C4-2B (cell line): ENCODE data around the gene CAVIN2.

Experiments
- H3K27ac ChIP-seq: fragments of 450-650 bp; 2 replicates; pipeline ENCODE4 v1.5.1; 2017
- CTCF ChIP-seq: fragments of 450-650 bp; conservative IDR thresholded peaks from 2 replicates; pipeline ENCODE4 v1.5.1; 2017; ENCODE audit warnings: mild to moderate bottlenecking
- ZFX ChIP-seq: fragments of 450-650 bp; IDR thresholded peaks from 2 replicates; pipeline ENCODE4 v1.6.1; 2017

CAVIN2 gene

GRCh38 chr2:191803007-191803406 lies 43.9 kb downstream of the CAVIN2 start:
- no peak overlapping the region for H3K27ac ChIP-seq
- TF ChIP-seq ZFX = no peak
- TF ChIP-seq CTCF = no peak

DNA sequence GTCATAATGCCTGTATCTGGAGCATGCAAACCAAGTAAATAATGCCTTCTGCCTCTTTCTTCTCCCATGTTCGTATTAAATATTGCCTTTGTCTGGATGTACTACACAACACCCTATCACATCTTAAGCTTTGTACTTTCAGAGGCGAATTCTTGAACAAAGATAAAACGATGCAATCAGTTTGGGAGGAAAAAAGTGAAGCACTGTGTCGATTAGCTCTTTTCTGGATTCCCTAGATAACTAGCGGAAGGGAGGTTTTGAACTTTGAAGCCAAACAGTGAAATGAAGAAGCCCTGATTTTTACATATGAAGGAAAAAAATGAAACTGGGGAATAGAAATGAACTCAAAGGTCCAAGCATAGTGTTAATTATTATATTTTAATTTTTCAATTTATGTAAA lies 44.7 kb downstream of the CAVIN2 start:
- no peak overlapping the region for H3K27ac ChIP-seq
- TF ChIP-seq CTCF (no peak), ZFX (no peak)

DNA sequence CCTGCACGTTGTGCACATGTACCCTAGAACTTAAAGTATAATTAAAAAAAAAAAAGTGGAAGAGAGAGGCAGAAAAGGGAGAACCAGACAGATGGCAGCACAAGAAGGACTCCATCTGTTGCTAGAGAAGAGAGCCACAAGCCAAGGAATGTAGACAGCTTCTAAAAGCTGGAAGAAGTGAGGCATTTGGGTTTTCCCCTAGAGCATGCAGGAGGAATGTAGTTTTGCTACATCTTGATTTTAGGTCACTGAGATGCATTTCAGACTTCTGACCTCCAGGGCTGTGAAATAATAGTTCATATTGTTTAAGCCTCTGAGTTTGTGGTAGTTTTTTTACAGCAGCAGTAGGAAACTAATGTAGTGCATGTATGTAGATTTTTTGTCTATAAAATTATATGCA lies 46.0 kb downstream of the CAVIN2 start:
- TF ChIP-seq CTCF = no peak
- no peak overlapping the region for H3K27ac ChIP-seq

GRCh38 chr2:191799526-191799925 lies 47.4 kb downstream of the CAVIN2 start:
- H3K27ac ChIP-seq = no peak overlapping the region
- TF ChIP-seq CTCF = no peak

DNA sequence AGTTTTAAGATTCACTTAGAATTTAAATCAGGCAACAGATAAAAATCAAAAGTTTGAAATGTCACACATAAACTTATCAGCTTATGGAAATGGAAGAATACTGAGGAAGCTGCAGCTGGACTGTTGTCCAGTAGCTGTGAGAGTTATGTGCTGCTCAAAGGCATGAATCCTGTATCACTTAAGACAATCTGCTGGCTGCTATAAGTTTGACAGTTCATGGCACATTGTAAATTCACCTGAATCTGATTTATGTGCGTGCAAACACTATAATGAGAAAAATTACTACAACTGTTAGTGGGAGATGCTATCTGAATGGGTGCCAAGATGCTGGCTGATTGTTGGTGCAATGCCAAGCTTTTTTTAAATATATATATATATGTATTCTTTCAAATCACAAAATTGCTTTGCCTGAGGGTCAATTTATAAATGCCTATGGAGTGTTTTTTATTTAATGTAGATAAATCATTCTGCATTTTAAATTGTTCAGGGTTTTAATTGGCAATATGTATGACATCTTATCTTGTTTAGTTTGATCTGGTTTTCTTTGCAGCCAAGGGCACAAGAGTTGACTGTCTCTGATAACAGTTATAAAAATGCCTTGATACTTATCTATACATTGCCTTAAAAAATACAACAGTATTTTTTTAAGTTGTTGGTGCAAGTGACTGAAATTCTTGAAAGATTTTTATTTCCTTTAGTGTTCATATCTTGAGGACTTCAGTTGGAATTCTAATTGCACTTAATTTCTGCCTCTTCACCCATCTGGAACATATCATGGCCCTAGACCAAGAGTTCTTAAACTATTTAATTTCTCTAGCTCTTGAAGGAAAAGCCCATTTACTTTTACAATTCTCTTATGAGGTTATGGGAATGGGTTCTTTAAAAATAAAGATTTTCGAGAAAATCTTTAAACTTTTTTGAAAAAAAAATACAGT lies 48.7 kb downstream of the CAVIN2 start:
- no peak overlapping the region for H3K27ac ChIP-seq

DNA sequence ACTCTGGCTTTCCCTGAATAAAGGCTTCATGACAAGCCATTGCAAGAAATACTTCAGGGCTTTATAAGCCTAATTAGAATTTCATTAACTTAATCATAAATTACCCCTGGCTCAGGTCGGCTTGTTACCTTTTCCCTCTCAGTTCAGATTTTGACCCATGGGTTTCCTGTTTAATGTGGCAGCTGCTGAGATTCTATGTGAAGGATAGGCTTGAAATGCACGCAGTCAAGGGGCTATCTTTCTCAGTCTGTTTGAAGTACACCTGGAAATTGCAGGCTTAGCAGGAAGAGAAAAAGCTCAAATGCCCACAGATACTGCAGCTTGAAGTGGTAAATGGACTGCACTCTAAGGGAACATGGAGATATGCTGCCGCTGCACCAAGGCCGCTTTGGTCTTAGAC lies 49.4 kb downstream of the CAVIN2 start:
- TF ChIP-seq ZFX = no peak
- no peak for TF ChIP-seq CTCF
- H3K27ac ChIP-seq = no peak overlapping the region

More for the DNA sequence above, 48.7 kb downstream of the CAVIN2 start:
- no peak for TF ChIP-seq CTCF
- TF ChIP-seq ZFX = no peak

DNA sequence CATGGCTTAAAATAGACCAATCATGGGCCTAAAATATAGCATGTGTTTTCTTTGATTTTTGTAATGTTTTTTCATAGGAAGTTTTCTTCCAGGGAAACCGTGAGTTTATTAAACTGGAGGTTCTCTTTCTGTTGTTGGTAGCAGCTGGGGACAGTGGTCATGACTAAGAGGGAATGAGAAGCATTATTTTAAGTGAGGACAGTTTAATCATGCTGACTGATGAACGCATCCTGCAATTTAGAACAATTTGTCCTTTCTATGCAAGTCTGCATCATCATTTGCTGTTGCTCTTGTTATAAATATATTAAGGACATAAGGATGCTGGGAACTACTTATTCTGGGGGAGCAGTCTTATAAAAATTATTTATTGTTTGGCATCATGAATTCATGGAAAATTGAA lies 51.2 kb downstream of the CAVIN2 start:
- H3K27ac ChIP-seq = no peak overlapping the region
- TF ChIP-seq ZFX (no peak), CTCF (no peak)
